GM18520 (cell line): ENCODE data around the gene RNU1-2.
"Not testable (repeated sequence)": the region's sequence is repeated elsewhere in the genome, so short reads cannot be mapped to it uniquely, and the experiment has no call there.

Experiments
- ATAC-seq: cut with Tn5 transposase; IDR thresholded peaks from one replicate; pipeline ENCODE4 v1.9.1; 2021; ENCODE audit not compliant: unreplicated experiment

RNU1-2 gene

GRCh38 chr1:16895598-16896315, at the start of gene RNU1-2:
Gene RNU1-2, plus strand, starts transcription at chr1:16895980.
- ATAC-seq: peak; percentile 89

GRCh38 chr1:16856201-16856600, 39.6 kb upstream of the RNU1-2 start:
- ATAC-seq: not testable (repeated sequence)

GRCh38 chr1:16859167-16860041, 36.4 kb upstream of the RNU1-2 start:
- ATAC-seq: not testable (repeated sequence)

GRCh38 chr1:16860048-16860447, 35.7 kb upstream of the RNU1-2 start:
- ATAC-seq: not testable (repeated sequence)

GRCh38 chr1:16861832-16862245, 33.9 kb upstream of the RNU1-2 start:
- ATAC-seq: not testable (repeated sequence)

GRCh38 chr1:16862415-16862814, 33.4 kb upstream of the RNU1-2 start:
- not testable (repeated sequence) for ATAC-seq

GRCh38 chr1:16863024-16863423, 32.8 kb upstream of the RNU1-2 start:
- ATAC-seq: not testable (repeated sequence)

- ATAC-seq: not testable (repeated sequence)
Measured at GRCh38 chr1:16866926-16867707, 28.7 kb upstream of the RNU1-2 start.

- ATAC-seq: not testable (repeated sequence)
Measured at GRCh38 chr1:16868787-16869186, 27.0 kb upstream of the RNU1-2 start.

GRCh38 chr1:16869996-16870395, 25.8 kb upstream of the RNU1-2 start:
- ATAC-seq: not testable (repeated sequence)

GRCh38 chr1:16871171-16871570, 24.6 kb upstream of the RNU1-2 start:
- ATAC-seq: not testable (repeated sequence)

- ATAC-seq: not testable (repeated sequence)
Measured at GRCh38 chr1:16872152-16873075, 23.4 kb upstream of the RNU1-2 start.

GRCh38 chr1:16873076-16873879, 22.5 kb upstream of the RNU1-2 start:
- ATAC-seq: not testable (repeated sequence)

- ATAC-seq: not testable (repeated sequence)
Measured at GRCh38 chr1:16874968-16875765, 20.6 kb upstream of the RNU1-2 start.

GRCh38 chr1:16881742-16882141, 14.0 kb upstream of the RNU1-2 start:
- not testable (repeated sequence) for ATAC-seq

- ATAC-seq: no peak
Measured at GRCh38 chr1:16882986-16883385, 12.8 kb upstream of the RNU1-2 start.

GRCh38 chr1:16884487-16884886, 11.3 kb upstream of the RNU1-2 start:
- ATAC-seq: not testable (repeated sequence)

GRCh38 chr1:16886860-16887605, 8.7 kb upstream of the RNU1-2 start:
- ATAC-seq: no peak
